ENCODE data around the gene MYF5. TPM values are rescaled to one million over a fixed set of nuclear protein-coding genes. Genes with fewer than 3 reads are reported as not detected.

MYF5 gene
- total RNA-seq, 2 experiments from 2014 or later: not detected

DNA sequence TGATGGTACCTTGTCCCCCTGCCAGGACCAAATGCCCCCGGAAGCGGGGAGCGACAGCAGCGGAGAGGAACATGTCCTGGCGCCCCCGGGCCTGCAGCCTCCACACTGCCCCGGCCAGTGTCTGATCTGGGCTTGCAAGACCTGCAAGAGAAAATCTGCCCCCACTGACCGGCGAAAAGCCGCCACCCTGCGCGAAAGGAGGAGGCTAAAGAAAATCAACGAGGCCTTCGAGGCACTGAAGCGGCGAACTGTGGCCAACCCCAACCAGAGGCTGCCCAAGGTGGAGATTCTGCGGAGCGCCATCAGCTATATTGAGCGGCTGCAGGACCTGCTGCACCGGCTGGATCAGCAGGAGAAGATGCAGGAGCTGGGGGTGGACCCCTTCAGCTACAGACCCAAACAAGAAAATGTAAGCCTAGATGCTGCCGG, 8.9 kb upstream of the MYF5 start:
- H3K4me3 Mint-ChIP-seq: no peak overlapping the region
- no peaks in the 10 kb centered on the region for H3K9me3 Mint-ChIP-seq
- no peak for ATAC-seq
- H3K36me3 Mint-ChIP-seq (ENCODE audit: low read depth): no peaks in the 10 kb centered on the region
- no peak overlapping the region for H3K27ac Mint-ChIP-seq
- H3K27me3 Mint-ChIP-seq: peaks cover 31% of the 10 kb centered on the region
- TF ChIP-seq CTCF (IDR thresholded peaks at IDR 0.05): no peak
- intact Hi-C loops (cut with micrococcal nuclease): no loop called here
- H3K4me1 Mint-ChIP-seq (ENCODE audit: low read depth): no peaks in the 10 kb centered on the region
- no peak for DNase-seq
- ChIA-PET CTCF (no interaction called here), POLR2A (no interaction called here)

GRCh38 chr12:80708259-80708974, 8.3 kb upstream of the MYF5 start:
- ChIA-PET POLR2A (no interaction called here), CTCF (no interaction called here)
- H3K4me1 Mint-ChIP-seq (ENCODE audit: low read depth): no peaks in the 10 kb centered on the region
- no peaks in the 10 kb centered on the region for H3K9me3 Mint-ChIP-seq
- TF ChIP-seq CTCF (IDR thresholded peaks at IDR 0.05): no peak
- H3K4me3 Mint-ChIP-seq: no peak overlapping the region
- no peaks in the 10 kb centered on the region for H3K36me3 Mint-ChIP-seq (ENCODE audit: low read depth)
- intact Hi-C loops (cut with micrococcal nuclease): no loop called here
- ATAC-seq (no peak), DNase-seq (no peak)
- H3K27ac Mint-ChIP-seq: no peak overlapping the region
- peaks cover 31% of the 10 kb centered on the region for H3K27me3 Mint-ChIP-seq

DNA sequence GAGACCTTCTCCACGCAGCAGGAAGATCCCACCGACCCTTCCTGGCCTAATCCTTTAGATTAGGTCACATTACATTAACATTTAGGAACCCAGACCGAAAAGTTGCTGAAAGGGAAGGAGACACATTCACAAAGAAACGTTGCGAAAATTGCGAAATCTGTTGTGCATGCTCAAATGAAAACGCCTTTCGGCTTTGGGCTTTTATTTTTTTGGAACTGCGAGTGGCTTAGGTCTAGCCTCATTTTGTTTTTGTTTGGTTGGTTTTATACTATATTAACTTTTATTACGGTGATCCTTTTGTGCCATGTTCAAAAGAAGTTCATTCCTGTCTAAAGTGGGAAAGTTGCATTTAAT, 7.8 kb upstream of the MYF5 start:
- Mint-ChIP-seq H3K27ac (no peak overlapping the region), H3K27me3 (peaks cover 36% of the 10 kb centered on the region), H3K9me3 (no peaks in the 10 kb centered on the region), H3K4me1 (ENCODE audit: low read depth) (no peaks in the 10 kb centered on the region), H3K4me3 (no peak overlapping the region), H3K36me3 (ENCODE audit: low read depth) (no peaks in the 10 kb centered on the region)
- DNase-seq: no peak
- TF ChIP-seq CTCF (IDR thresholded peaks at IDR 0.05): no peak
- no peak for ATAC-seq
- intact Hi-C loops (cut with micrococcal nuclease): no loop called here
- CTCF ChIA-PET: no interaction called here
- POLR2A ChIA-PET: no interaction called here

DNA sequence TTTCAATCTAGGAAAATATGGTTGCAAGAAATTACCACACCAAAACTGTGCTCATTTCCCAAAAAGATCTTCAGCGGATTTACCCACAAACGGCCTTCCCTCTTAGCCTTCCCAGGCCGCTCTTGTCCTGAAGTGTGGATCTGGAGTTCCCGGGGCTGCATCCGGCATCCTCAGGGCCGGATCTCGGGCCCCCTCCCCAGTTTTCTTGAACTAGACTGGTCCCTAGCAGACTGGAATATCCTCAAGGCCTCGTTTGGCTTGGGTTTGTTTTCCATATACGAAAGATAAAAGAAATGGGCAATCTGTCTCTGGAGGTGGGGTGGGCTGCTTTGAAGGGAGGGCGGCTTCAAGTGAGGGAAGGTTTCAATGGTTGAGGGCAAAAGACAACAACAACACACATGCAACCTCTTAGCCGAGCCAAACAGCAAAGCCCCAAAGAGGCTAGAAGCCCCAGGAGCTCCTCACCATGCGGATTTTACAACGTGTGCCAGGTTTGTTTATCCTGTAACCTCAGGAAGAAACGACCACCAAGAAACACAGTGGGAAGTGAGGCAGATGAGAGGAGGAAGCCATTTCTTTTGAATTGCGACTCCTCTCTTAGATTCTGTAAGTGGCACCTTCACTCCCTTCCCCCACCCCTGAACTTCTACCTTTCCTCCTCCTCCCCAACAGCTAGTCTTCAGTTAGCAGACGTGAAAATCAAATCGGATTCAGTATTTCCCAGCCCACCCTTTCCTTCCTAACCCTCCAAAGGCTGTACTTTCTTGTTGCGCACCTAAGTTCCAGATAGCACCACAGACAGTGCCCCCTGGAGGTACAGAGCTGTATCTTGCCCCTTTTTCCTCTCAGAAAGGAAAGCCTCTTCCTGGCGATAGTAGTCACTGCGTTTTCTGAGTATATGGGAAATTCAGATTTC, 6.6 kb upstream of the MYF5 start:
- peak; percentile 24 for TF ChIP-seq CTCF (IDR thresholded peaks at IDR 0.05)
- intact Hi-C loops (cut with micrococcal nuclease): no loop called here
- POLR2A ChIA-PET: no interaction called here
- H3K36me3 Mint-ChIP-seq (ENCODE audit: low read depth): no peaks in the 10 kb centered on the region
- no peaks in the 10 kb centered on the region for H3K4me1 Mint-ChIP-seq (ENCODE audit: low read depth)
- H3K27me3 Mint-ChIP-seq: peaks cover 44% of the 10 kb centered on the region
- CTCF ChIA-PET: interaction anchor here (1.0 kb wide), 1 partner anchor 26 kb away, joined by 3 read pairs; no protein-coding TSS in a partner anchor
- H3K4me3 Mint-ChIP-seq: no peak overlapping the region
- DNase-seq: no peak
- no peaks in the 10 kb centered on the region for H3K9me3 Mint-ChIP-seq
- no peak overlapping the region for H3K27ac Mint-ChIP-seq
- no peak for ATAC-seq

All from activated CD8-positive, alpha-beta T cell treated with anti-CD3 and anti-CD28 coated beads for 36 hours (primary cell).